Psoas muscle (tissue), 8 donors: ENCODE results near the gene ARMH3. TPM values are rescaled to one million over a fixed set of nuclear protein-coding genes. Genes with fewer than 3 reads are reported as not detected.

Experiments used
- ATAC-seq, 4 donors: fragments of 200-7000 bp; cut with Tn5 transposase; one replicate each; pipeline ENCODE4 v1.9.1; 2020; ENCODE audit warnings: moderate library complexity in 3 of 4, mild to moderate bottlenecking in 2 of 4
- DNase-seq, 2 donors: peaks; one replicate each; pipeline ENCODE4 v3.0.0-alpha.2; 2020
- H3K27ac ChIP-seq: fragments of 200-600 bp; one replicate; pipeline ENCODE4 v1.8.0; 2022
- H3K27me3 ChIP-seq, 3 donors: fragments of 200-600 bp in 1 of 3; one replicate each; pipeline versions ENCODE4 v1.6.1 to v1.8.0; 2013 to 2022; ENCODE audit warnings: low read length in 2 of 3, mild to moderate bottlenecking in 2 of 3, moderate library complexity in 1 of 3; ENCODE audit not compliant: insufficient read depth in 3 of 3
- H3K36me3 ChIP-seq, 2 donors: fragments of 200-600 bp in 1 of 2; one replicate each; pipeline versions ENCODE4 v1.6.1 to v1.8.0; 2013 to 2022; ENCODE audit warnings: low read depth in 1 of 2, mild to moderate bottlenecking in 1 of 2, moderate library complexity in 1 of 2; ENCODE audit not compliant: insufficient read depth in 1 of 2
- H3K4me1 ChIP-seq: fragments of 200-600 bp; one replicate; pipeline ENCODE4 v1.8.0; 2022
- H3K4me3 ChIP-seq: fragments of 200-600 bp; one replicate; pipeline ENCODE4 v1.8.0; 2022; ENCODE audit warnings: mild to moderate bottlenecking
- H3K9me3 ChIP-seq: fragments of 200-600 bp; one replicate; pipeline ENCODE4 v1.8.0; 2022
- WGBS, 3 donors: extraction: QIAGEN DNeasy Blood & Tissue Kit; methylation state at CpG; one replicate each; pipeline versions ENCODE4 v1.1.6 to v1.1.7; 2013; 5-methylcytosine and 5-hydroxymethylcytosine counted together
- intact Hi-C, 2 donors: fragments of 100-400 bp; cut with DNase I; formaldehyde crosslinking; loops; one replicate each; pipeline versions ENCODE4 v1.11.0 to v1.14.2; 2022
- polyA plus RNA-seq, 3 donors: library from polyadenylated mRNA; stranded (reverse); fragments of 200-250 nt; gene quantifications; one replicate each; pipeline ENCODE4 v1.2.3, GENCODE V29; 2013
- total RNA-seq, 4 donors: library from RNA; stranded (reverse); fragmentation: NEBNext Ultra II Directional in 2 of 4; extraction: Animal tissue kit (Norgen Biotek cat#: 25700) in 2 of 4; gene quantifications; one replicate each; pipeline versions ENCODE4 v1.2.1 to v1.2.4, GENCODE V29; 2021 to 2023
- TF ChIP-seq, protein P1 (sequence below): fragments of 200-600 bp; IDR thresholded peaks from one replicate; pipeline ENCODE4 v1.8.0; 2022; ENCODE audit warnings: antibody characterized with exemption
- donor health status: healthy with polysubstance abuse.
- donor health status: DM: no; HTN: no; CAD: no; lungs with moderate emphysema.
- donor health status: Bipolar disorder and iron deficiency.
- donor health status: healthy.
- donor health status: DM: yes; HTN: yes; CAD: no.
- donor health status: DM: no; HTN: no; CAD: no.
- donor health status: DM: no; HTN: no; CAD: no.
- donor health status: DM: yes; HTN: yes; CAD: no.

The ARMH3 gene
- total and polyA plus RNA-seq, 7 donors = 14.1 to 38.7 (median 22.9) TPM

GRCh38 chr10:101839002-101839401 lies 217.0 kb downstream of the ARMH3 start:
- ATAC-seq (peak in 3 of 4 donors; percentile 19 to 42 (median 28)), DNase-seq (no peak)
- Histone ChIP-seq H3K27me3 (no peaks in the 10 kb centered on the region), H3K4me1 (peaks cover 24% of the 10 kb centered on the region), H3K27ac (peak overlapping the region; percentile 10), H3K4me3 (no peak overlapping the region), H3K36me3 (no peaks in the 10 kb centered on the region), H3K9me3 (no peaks in the 10 kb centered on the region)
- WGBS, 3 donors = 95 to 100% (median 95%) methylated on average over 1 of the region's 1 CpG
- intact Hi-C loops = no loop called here
- TF ChIP-seq, protein P1, sequence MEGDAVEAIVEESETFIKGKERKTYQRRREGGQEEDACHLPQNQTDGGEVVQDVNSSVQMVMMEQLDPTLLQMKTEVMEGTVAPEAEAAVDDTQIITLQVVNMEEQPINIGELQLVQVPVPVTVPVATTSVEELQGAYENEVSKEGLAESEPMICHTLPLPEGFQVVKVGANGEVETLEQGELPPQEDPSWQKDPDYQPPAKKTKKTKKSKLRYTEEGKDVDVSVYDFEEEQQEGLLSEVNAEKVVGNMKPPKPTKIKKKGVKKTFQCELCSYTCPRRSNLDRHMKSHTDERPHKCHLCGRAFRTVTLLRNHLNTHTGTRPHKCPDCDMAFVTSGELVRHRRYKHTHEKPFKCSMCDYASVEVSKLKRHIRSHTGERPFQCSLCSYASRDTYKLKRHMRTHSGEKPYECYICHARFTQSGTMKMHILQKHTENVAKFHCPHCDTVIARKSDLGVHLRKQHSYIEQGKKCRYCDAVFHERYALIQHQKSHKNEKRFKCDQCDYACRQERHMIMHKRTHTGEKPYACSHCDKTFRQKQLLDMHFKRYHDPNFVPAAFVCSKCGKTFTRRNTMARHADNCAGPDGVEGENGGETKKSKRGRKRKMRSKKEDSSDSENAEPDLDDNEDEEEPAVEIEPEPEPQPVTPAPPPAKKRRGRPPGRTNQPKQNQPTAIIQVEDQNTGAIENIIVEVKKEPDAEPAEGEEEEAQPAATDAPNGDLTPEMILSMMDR = no peak

DNA sequence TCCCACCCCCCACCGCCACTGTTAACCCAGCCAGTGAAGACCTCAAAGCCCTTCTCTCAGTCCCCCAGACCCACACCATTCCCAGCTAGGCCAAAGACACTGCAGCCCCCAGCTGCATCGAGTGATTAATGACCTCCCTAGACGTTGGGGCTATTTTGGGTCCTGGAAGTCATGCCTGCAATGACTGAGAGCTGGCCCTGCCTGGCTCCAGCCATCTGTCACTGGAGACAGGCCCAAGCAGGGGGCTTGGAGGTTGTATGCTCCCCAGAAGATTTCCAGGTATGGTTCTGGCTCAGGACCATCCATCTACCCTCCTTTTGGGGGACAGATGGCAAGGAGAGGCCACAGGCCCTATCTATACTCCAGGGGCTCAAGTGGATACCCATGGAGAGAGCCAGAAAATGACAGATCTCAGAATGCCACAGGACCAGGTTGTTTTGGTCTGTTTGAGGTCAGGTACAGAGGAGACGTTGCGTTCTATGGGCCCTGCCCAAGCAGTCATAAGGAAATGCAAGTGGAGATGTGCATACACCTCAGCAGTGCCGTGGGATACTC lies 217.5 kb downstream of the ARMH3 start:
- Histone ChIP-seq H3K9me3 (no peaks in the 10 kb centered on the region), H3K4me1 (peaks cover 24% of the 10 kb centered on the region), H3K4me3 (no peak overlapping the region), H3K27ac (peak overlapping the region; percentile 10), H3K36me3 (no peaks in the 10 kb centered on the region), H3K27me3 (no peaks in the 10 kb centered on the region)
- ATAC-seq = peak in 2 of 4 donors; percentile 40 to 45
- intact Hi-C loops = no loop called here
- no peak for DNase-seq
- TF ChIP-seq, protein P1 = no peak
- WGBS, 3 donors = 58 to 63% (median 58%) methylated on average over 6 of the region's 6 CpGs

GRCh38 chr10:101837748-101838147 lies 218.2 kb downstream of the ARMH3 start:
- no peak for ATAC-seq

DNA sequence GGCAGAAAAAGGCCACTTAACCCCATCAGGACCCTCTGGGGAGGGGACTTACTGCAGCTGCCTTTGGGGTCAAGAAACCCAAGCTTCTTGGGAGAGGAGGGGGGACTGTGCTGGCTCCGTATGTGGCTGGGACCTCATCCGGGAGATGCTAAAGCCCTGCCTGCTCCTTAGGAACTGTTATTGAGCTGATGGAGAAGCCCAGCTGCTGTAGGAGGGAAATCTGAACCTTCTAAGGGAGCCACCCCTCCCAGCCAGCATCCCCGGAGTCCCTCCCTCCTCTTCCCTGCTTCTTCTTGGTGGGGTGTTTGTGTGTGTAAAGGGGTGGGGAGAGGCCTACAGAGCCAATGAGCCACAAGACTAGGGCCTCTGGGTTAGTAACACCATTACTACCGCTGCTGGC lies 220.6 kb downstream of the ARMH3 start:
- ATAC-seq = no peak
- no peak overlapping the region for H3K27ac ChIP-seq
- no peak for DNase-seq
- H3K36me3 ChIP-seq = no peaks in the 10 kb centered on the region
- no peak overlapping the region for H3K4me3 ChIP-seq
- no peaks in the 10 kb centered on the region for H3K9me3 ChIP-seq
- intact Hi-C loops = no loop called here
- H3K4me1 ChIP-seq = peaks cover 23% of the 10 kb centered on the region
- 76 to 85% (median 78%) methylated on average over 4 of the region's 4 CpGs for WGBS, 3 donors
- H3K27me3 ChIP-seq = no peaks in the 10 kb centered on the region
- TF ChIP-seq, protein P1 = no peak

More at GRCh38 chr10:101837748-101838147, 218.2 kb downstream of the ARMH3 start:
- intact Hi-C loops = no loop called here
- Histone ChIP-seq H3K27me3 (no peaks in the 10 kb centered on the region), H3K4me3 (no peak overlapping the region), H3K4me1 (peaks cover 24% of the 10 kb centered on the region), H3K36me3 (no peaks in the 10 kb centered on the region), H3K9me3 (no peaks in the 10 kb centered on the region), H3K27ac (no peak overlapping the region)
- 65 to 72% (median 70%) methylated on average over 2 of the region's 2 CpGs for WGBS, 3 donors
- TF ChIP-seq, protein P1 = no peak
- DNase-seq = no peak

DNA sequence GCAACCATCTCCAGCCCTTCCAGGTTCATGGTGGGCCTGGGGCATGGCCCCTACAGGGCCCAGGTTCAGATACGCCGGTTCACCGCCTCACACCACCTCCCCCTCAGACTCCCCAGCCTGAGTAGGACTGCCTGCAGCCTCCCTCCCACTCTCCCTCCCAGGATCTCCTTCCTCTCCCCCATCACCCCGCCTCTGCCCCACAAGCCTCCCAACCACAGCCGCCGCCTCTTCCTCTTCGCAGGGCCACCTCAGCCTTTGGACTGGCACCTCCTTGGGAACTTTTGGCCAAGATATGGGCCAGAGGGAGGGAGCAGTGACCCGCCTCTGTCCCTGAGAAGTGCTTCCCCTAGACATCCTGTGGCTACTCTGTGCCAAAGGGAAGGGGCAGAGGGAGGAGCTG lies 221.6 kb downstream of the ARMH3 start:
- no peaks in the 10 kb centered on the region for H3K36me3 ChIP-seq
- peaks cover 17% of the 10 kb centered on the region for H3K4me1 ChIP-seq
- no peak overlapping the region for H3K4me3 ChIP-seq
- TF ChIP-seq, protein P1 = no peak
- DNase-seq (no peak), ATAC-seq (no peak)
- H3K27ac ChIP-seq = no peak overlapping the region
- no peaks in the 10 kb centered on the region for H3K9me3 ChIP-seq
- WGBS, 3 donors = 88 to 90% (median 89%) methylated on average over 8 of the region's 8 CpGs
- H3K27me3 ChIP-seq = no peaks in the 10 kb centered on the region
- intact Hi-C loops = no loop called here
